ACHN (cell line): ENCODE measurements around the gene PSMA6.
"Not testable (repeated sequence)": the region's sequence is repeated elsewhere in the genome, so short reads cannot be mapped to it uniquely, and the experiment has no call there.

ENCODE experiments used
- DNase-seq: peaks from one replicate; pipeline ENCODE4 v3.0.0-alpha.2; 2015
- in situ Hi-C: cut with HindIII; loops from 2 replicates; pipeline ENCODE4 v1.10.0; 2017; ENCODE audit warnings: low sequenced_read_pairs, low pct_ligation_motif_present, low pct_unique_long_range_greater_than_20kb

Gene PSMA6

GRCh38 chr14:35337269-35338255, 45.4 kb downstream of the PSMA6 start:
- in situ Hi-C loops: no loop called here
- DNase-seq: no peak

DNA sequence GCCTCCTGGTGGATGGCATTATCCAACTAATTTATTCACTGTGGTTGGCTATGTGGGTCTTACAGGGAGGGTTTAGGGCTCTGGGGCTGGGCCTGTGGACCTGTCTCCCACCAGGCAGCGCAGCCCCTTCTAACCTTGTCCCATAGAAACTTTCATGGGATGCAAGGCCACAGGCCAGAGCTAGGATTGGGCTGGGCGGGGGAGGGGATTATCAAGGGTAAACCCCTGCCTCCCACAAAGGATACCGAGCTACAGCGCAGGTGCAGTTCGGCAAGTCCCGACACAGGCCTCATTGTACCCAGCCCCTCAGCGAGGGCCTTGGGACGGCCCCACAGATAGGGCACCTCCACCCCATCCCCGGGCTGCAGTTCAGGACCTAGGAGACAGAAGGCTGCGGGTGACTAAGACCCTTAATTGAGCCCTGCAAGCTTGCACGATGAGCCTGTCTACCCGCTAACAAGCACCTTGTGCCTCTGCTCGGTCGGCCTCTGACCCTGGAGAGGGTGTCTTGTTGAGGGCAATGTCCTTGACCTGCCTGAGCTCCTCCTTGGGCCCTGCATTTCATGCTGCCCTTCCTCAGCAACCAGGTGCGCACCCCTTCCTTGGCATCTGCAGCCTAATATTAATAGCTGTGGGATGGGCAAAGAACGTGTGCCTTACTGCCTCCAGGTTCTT, 46.7 kb downstream of the PSMA6 start:
- DNase-seq: no peak
- in situ Hi-C loops: no loop called here

- no peak for DNase-seq
- in situ Hi-C loops: no loop called here
Observed at GRCh38 chr14:35339761-35340406, 47.7 kb downstream of the PSMA6 start.

DNA sequence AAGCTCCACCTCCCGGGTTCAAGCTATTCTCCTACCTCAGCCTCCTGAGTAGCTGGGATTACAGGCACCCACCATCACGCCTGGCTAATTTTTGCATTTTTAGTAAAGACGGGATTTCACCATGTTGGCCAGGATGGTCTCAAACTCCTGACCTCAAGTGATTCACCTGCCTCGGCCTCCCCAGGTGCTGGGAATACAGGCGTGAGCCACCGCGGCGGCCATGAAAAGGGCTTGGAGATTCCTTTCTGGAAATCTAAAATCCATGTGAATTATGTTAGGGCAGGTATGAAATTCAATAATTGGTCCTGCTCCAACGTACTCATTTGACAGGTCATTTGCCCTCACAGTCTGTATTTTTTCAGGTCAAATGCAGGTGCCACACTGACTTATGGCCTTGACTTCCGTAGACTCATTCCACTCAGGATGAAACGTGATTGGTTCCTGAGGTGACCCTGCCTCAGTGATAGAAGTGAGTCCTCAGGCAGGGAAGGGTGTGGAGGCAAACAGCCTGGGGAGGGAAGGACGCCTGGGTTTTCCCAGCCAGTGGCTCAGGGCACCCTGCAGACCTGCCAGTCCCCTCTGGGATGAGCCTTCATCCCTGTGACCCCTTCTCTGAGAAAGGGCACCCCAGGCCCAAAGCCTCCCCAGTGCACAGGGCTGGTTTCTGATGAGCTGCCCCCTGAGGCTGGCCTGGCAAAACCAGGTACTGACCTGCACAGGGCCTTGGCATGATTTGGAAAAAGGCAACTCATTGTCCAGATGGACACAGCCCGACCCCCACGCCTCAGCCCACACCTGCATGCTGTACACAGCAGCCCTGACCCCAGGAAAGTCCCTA, 48.7 kb downstream of the PSMA6 start:
- in situ Hi-C loops: no loop called here
- DNase-seq: no peak

GRCh38 chr14:35341454-35341750, 49.2 kb downstream of the PSMA6 start:
- in situ Hi-C loops: no loop called here

DNA sequence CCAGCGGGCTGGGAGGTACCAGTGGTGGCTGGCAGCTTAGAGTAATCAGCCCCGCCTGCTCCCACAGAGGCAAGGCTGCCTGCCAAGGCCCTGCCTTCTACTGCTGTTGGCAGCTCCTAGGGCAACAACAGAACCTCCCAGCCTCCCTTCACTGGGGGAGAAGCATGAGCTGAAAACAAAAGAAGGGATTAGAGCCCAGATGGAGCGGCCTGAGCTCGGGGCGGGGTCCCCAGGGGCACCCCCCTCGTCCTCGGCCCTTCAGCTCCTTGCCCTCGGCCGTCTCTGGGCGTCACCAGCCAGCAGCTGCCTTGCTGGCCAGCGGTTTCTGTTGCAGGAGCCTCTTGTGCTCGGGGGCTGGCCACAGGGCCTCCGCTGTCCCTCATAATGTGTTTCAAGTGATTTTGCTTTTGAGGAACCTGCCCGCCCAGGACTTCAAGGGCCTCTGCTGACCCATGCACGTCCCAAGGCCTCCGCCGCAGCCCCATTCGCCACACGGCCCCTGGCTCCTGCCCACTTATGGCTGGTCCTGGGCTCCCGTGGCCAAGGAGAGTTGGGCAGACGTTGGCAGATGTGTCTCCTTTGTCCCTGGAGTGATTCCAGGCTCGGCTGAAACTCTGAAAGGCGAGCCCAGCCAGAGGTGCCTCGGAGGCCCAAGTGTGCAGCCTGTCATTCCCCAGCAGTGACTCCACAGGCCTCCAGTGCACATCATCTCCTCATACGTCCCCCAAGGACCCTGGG, 49.7 kb downstream of the PSMA6 start:
- in situ Hi-C loops: no loop called here
- DNase-seq: peak; percentile 89

More at GRCh38 chr14:35341454-35341750, 49.2 kb downstream of the PSMA6 start:
- DNase-seq: no peak

- no peak for DNase-seq
- in situ Hi-C loops: no loop called here
Observed at GRCh38 chr14:35342489-35343010, 50.4 kb downstream of the PSMA6 start.

GRCh38 chr14:35343702-35344101, 51.5 kb downstream of the PSMA6 start:
- in situ Hi-C loops: no loop called here
- no peak for DNase-seq

DNA sequence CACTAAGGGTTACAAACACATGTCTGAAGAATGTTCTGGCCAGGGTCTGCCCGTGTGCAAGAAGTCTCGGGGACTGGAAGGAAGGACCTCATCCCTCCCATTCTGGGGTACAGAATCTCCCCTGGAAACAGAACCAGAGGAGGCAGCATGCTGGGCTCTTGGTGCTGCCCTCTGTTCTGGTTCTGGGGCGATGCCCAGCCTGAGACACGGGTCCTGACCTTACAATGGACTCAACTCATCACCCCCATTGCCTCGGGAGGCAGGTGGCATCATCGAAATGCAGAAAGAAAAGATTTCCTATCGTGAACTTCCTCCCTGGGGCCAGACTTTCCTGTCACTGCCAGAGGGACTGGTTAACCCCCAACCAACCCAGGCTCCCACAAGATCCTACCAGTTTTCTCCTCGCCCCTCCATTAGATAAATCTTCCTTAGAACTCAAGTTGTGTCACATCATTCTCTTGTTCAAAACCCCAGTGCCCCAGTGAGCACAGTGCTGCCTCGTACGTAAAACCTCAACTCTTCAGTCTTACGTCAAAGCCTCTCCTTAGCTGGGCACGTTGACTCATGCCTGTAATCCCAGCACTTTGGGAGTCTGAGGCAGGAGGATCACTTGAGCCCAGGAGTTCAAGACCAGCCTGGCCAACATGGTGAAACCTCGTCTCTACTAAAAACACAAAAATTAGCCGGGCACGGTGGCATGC, 52.1 kb downstream of the PSMA6 start:
- DNase-seq: no peak
- in situ Hi-C loops: no loop called here

DNA sequence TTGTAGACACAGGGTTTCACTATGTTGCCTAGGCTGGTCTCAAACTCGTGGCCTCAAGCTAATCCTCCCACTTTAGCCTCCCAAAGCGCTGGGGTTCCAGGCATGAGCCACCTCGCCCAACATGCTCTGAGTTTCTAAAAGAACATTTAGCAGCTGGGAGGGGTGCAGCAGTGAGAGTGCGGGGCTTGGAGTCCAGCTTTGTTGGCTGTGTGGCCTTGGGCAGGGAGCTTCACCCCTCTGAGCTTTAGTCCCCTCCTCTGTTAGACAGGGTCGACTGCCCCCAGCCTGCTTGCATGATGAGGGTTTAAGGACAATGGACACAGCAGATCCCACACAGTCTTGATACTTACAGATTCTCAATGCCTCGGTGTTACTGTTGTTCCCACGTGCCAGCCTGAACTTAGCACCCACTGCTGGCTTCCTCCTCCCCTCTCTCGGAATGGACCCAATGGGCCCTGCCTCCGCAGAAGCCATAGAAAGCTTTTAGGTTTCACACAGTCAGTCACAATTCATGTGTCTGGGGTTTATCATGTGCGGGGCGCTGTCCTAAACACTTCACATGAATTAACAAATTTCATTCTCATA, 54.6 kb downstream of the PSMA6 start:
- no peak for DNase-seq
- in situ Hi-C loops: no loop called here

- DNase-seq: no peak
- in situ Hi-C loops: no loop called here
Observed at GRCh38 chr14:35347323-35348043, 55.3 kb downstream of the PSMA6 start.

DNA sequence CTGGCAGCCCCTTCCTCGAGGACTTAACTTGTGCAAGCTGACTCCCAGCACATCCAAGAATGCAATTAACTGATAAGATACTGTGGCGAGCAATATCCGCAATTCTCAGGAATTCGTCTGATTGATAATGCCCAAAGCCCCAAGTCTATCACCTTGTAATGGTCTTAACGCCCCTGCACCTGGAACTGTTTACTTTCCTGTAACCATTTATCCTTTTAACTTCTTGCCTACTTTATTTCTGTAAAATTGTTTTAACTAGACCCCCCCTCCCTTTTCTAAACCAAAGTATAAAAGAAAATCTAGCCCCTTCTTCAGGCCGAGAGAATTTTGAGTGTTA, 55.8 kb downstream of the PSMA6 start:
- DNase-seq, in situ Hi-C loops: not testable (repeated sequence)

DNA sequence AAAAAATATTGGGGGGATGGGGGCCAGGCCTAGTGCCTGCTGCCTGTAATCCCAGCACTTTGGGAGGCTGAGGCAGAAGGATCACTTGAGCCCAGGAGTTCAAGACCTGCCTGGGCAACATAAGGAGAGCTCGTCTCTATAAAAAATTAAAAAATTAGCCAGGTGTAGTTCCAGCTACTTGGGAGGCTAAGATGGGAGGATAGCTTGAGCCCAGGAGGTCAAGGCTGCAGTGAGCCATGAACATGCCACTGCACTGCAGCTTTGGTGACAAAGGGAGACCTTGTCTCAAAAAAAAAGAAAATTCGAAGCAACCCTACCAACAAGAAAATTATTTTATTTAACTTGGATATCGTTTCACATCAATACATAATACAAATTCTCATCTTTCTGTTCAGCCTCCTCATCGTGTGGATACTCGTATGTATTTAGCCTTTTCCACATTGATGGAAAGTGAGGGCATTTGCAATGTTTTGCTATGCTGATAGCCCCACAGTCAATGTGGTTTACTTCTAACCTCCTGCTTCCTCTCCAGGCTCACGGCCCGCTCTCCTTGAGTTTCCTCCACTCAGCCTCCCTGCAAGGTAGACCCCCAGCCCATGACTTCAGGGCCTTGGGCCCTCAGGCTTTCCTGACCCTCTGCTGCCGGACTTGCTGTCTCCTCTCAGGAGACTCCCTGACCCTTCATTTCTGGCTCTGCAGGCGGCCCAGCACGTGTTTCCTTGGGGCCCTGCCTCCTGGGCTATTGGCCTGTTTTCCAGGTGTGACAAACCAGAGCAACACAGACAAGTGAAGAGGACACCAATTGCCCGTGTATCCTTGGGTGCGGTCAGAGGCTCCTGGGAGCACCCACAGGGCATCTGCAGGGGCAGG, 57.5 kb downstream of the PSMA6 start:
- no peak for DNase-seq
- in situ Hi-C loops: no loop called here

DNA sequence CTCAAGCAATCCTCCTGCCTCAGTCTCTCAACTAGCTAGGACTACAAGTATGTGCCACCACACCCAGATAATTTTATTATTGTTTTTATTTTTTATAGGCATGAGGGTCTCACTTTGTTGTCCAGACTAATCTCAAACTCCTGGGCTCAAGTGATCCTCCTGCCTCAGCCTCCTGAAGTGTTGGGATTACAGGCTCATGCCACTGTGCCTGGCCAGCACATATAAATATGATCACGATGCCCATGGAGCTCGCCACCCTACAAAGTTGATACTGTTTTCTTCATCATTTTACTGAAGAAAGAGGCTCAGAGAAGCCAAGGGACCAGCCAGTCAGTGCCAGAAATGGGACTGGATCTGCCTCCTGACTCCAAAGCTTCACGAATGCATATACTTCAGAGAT, 59.3 kb downstream of the PSMA6 start:
- in situ Hi-C loops: no loop called here
- no peak for DNase-seq

- in situ Hi-C loops: no loop called here
Observed at GRCh38 chr14:35351897-35352273, 59.7 kb downstream of the PSMA6 start.

More at GRCh38 chr14:35351897-35352273, 59.7 kb downstream of the PSMA6 start:
- DNase-seq: no peak
